Gastrocnemius medialis (tissue), 4 donors: ENCODE measurements around the gene ARHGAP12. TPM values are rescaled to one million over a fixed set of nuclear protein-coding genes. Genes with fewer than 3 reads are reported as not detected.

Source experiments
- ATAC-seq, 2 donors: fragments of 150-250 bp; one replicate each; pipeline ENCODE4 v1.9.1; 2016
- DNase-seq, 2 donors: peaks; one replicate each; pipeline ENCODE4 v3.0.0-alpha.2; 2019
- H3K27ac ChIP-seq, 4 donors: fragments of 200-600 bp; sonication (generic); 1 replicate in 1 of 4; 2 replicates in 3 of 4; pipeline ENCODE4 v1.5.1; 2016 to 2018; ENCODE audit warnings: mild to moderate bottlenecking in 2 of 4, moderate library complexity in 1 of 4
- H3K27me3 ChIP-seq, 3 donors: fragments of 200-600 bp; sonication (generic) in 2 of 3; 1 replicate in 1 of 3; 2 replicates in 2 of 3; pipeline versions ENCODE4 v1.5.1 to v1.6.0; 2016 to 2019; ENCODE audit warnings: mild to moderate bottlenecking in 1 of 3, moderate library complexity in 1 of 3
- H3K36me3 ChIP-seq, 2 donors: fragments of 200-600 bp; sonication (generic) in 1 of 2; one replicate each; pipeline ENCODE4 v1.5.1; 2017 to 2018
- H3K4me1 ChIP-seq, 2 donors: fragments of 200-600 bp; sonication (generic) in 1 of 2; one replicate each; pipeline ENCODE4 v1.5.1; 2016 to 2017; ENCODE audit warnings: mild to moderate bottlenecking in 2 of 2
- H3K4me3 ChIP-seq, 4 donors: fragments of 200-600 bp; sonication (generic) in 3 of 4; 1 replicate in 1 of 4; 2 replicates in 3 of 4; pipeline ENCODE4 v1.5.1; 2016 to 2019; ENCODE audit warnings: mild to moderate bottlenecking in 2 of 4
- H3K9me3 ChIP-seq, 3 donors: fragments of 200-600 bp; sonication (generic) in 2 of 3; 1 replicate in 1 of 3; 2 replicates in 2 of 3; pipeline ENCODE4 v1.5.1; 2016 to 2019
- POLR2A ChIP-seq, 2 donors: fragments of 450-650 bp; IDR thresholded peaks; one replicate each; pipeline ENCODE4 v1.6.1; 2017; ENCODE audit warnings: antibody characterized with exemption in 2 of 2, mild to moderate bottlenecking in 2 of 2, moderate library complexity in 2 of 2
- in situ Hi-C, 4 donors: fragments of 200-750 bp; cut with MboI; loops; one replicate each; pipeline versions ENCODE4 v1.15.0 to v1.8.0; 2017; ENCODE audit warnings: low sequenced_read_pairs in 4 of 4
- intact Hi-C: fragments of 100-400 bp; cut with DNase I; formaldehyde crosslinking; loops from one replicate; pipeline ENCODE4 v1.15.1; 2023; ENCODE audit warnings: low total_unique reads
- total RNA-seq, 4 donors: library from RNA; depleted of rRNA; stranded (reverse); fragments of >200 nt; gene quantifications; one replicate each; pipeline versions ENCODE4 v1.1.0 to v1.2.3, GENCODE V29; 2016
- TF ChIP-seq, protein P1 (sequence below), 5 experiments: fragments of 450-650 bp in 3 of 5; fragments of 200-600 bp in 2 of 5; sonication (generic) in 2 of 5; IDR thresholded peaks in 4 of 5; conservative IDR thresholded peaks in 1 of 5; 1 replicate in 4 of 5; 2 replicates in 1 of 5; pipeline ENCODE4 v1.5.1; 2016 to 2019; ENCODE audit warnings: antibody characterized with exemption in 5 of 5, mild to moderate bottlenecking in 3 of 5, moderate library complexity in 3 of 5

Gene ARHGAP12
- total RNA-seq, 4 donors from 2014 or later, result 17.0 to 34.3 (median 21.6) TPM

DNA sequence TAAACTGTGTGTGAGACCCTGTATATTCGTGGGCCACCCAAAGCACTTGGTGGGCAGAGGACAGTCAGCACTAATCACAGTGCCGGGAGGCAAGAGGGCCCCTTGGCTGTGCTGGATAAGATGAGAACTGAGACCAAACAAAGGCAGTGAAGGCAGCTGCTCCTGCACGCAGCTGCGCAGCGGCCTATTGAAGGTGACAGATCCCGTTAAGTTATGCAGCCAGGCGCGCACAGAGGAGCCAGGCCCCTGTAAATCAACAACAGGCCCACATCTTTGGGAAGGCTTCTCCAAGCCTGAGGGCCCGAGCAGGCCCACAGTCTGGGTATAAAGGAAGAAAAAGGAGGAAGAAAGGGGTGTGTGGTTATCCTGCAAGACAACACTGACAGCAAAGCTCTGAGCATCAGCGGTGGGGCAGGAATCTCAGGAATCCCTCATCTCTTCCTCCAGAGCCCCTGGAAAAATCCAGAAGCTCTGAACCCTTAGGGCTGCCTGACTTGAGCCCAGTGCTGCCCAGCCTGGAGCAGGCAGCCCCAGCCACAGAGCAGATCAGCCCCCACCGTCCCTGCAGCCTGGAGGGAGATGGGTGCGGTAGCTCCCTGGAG is 154.2 kb downstream of the ARHGAP12 start:
- peak; percentile 14 to 45 for ATAC-seq
- TF ChIP-seq, protein P1, sequence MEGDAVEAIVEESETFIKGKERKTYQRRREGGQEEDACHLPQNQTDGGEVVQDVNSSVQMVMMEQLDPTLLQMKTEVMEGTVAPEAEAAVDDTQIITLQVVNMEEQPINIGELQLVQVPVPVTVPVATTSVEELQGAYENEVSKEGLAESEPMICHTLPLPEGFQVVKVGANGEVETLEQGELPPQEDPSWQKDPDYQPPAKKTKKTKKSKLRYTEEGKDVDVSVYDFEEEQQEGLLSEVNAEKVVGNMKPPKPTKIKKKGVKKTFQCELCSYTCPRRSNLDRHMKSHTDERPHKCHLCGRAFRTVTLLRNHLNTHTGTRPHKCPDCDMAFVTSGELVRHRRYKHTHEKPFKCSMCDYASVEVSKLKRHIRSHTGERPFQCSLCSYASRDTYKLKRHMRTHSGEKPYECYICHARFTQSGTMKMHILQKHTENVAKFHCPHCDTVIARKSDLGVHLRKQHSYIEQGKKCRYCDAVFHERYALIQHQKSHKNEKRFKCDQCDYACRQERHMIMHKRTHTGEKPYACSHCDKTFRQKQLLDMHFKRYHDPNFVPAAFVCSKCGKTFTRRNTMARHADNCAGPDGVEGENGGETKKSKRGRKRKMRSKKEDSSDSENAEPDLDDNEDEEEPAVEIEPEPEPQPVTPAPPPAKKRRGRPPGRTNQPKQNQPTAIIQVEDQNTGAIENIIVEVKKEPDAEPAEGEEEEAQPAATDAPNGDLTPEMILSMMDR (IDR thresholded peaks at IDR 0.05 in 4 of 5, conservative IDR thresholded peaks at IDR 0.05 in 1 of 5), result no peak
- no peak for TF ChIP-seq POLR2A (IDR thresholded peaks at IDR 0.05)
- no peak for DNase-seq
- H3K27ac ChIP-seq, result peak overlapping the region; percentile 92 to 95 (median 93)
- no peaks in the 10 kb centered on the region for H3K36me3 ChIP-seq
- intact Hi-C loops, result loop anchor here (2.0 to 10.0 kb wide), 3 partner anchors 14 to 450 kb away; no protein-coding TSS in a partner anchor
- in situ Hi-C loops, result no loop called here
- no peaks in the 10 kb centered on the region for H3K27me3 ChIP-seq
- H3K9me3 ChIP-seq, result no peaks in the 10 kb centered on the region
- peak overlapping the region in 1 of 4 donors; percentile 18 for H3K4me3 ChIP-seq
- peaks cover 17 to 38% of the 10 kb centered on the region in 2 donors for H3K4me1 ChIP-seq

DNA sequence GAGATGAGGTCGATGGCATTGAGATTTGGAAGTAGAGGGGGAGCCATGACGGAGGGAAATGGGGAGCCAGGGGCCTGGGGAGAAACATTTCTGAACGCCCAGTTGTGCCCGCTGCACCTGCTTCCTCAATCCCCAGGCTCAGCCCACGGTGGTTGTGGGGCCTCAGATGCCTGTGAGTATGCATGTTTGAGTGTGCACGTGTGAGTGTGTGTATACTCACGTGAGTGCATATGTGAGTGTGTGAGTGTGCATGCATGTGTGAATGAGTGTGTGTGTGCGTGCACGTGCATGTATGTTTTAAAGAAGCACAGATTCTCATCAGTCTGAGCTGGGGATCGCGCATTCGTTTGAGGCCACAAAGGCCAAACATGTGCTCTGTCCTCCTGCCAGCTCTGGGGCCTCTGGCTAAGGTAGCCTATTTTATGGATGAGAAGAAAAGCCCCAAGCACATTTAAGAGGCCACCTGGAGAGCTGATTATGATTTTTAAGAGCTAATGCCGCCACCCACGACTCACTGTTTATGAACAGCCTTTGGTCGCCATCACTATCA is 154.8 kb downstream of the ARHGAP12 start:
- intact Hi-C loops, result loop anchor here (2.0 to 10.0 kb wide), 3 partner anchors 13 to 449 kb away; no protein-coding TSS in a partner anchor
- H3K27ac ChIP-seq, result peak overlapping the region; percentile 92 to 95 (median 93)
- TF ChIP-seq, protein P1 (IDR thresholded peaks at IDR 0.05 in 4 of 5, conservative IDR thresholded peaks at IDR 0.05 in 1 of 5), result no peak
- TF ChIP-seq POLR2A (IDR thresholded peaks at IDR 0.05), result no peak
- H3K9me3 ChIP-seq, result no peaks in the 10 kb centered on the region
- in situ Hi-C loops, result no loop called here
- H3K4me1 ChIP-seq, result peaks cover 17 to 38% of the 10 kb centered on the region in 2 donors
- no peak for DNase-seq
- no peaks in the 10 kb centered on the region for H3K36me3 ChIP-seq
- no peaks in the 10 kb centered on the region for H3K27me3 ChIP-seq
- no peak for ATAC-seq
- H3K4me3 ChIP-seq, result no peak overlapping the region

DNA sequence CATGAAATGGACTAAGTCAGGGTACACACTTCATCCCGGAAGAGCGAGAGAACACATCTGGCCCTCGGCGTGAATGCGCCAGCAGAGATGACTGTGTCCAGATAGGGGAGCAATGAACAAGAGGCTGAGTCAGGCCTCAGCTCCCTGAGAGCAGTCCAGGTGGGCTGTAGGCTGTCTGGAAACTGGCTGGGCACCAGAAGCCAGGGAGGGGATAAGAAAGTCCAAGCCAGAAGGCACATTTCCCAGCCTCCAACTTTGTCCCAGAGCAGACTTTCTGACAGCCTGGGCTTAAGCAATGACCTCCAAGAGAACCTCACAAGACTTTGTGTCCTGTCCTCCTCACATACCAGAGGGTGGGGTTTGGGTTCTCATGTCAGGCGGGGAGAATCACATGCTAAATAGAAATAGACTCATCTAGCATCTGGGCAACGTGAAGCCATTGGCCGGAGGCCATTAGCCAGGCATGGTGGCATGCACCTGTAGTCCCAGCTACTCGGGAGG is 157.2 kb downstream of the ARHGAP12 start:
- H3K9me3 ChIP-seq, result no peaks in the 10 kb centered on the region
- intact Hi-C loops (loop anchor here (2.0 to 10.0 kb wide), 2 partner anchors 63 to 447 kb away; no protein-coding TSS in a partner anchor), in situ Hi-C loops (no loop called here)
- H3K36me3 ChIP-seq, result no peaks in the 10 kb centered on the region
- no peak overlapping the region for H3K4me3 ChIP-seq
- ATAC-seq (peak; percentile 37 to 69), DNase-seq (peak; percentile 54 to 75)
- TF ChIP-seq POLR2A (IDR thresholded peaks at IDR 0.05), result no peak
- TF ChIP-seq, protein P1 (IDR thresholded peaks at IDR 0.05 in 4 of 5, conservative IDR thresholded peaks at IDR 0.05 in 1 of 5), result no peak
- H3K27me3 ChIP-seq, result no peaks in the 10 kb centered on the region
- H3K27ac ChIP-seq, result peak overlapping the region; percentile 92 to 95 (median 93)
- H3K4me1 ChIP-seq, result peaks cover 17 to 38% of the 10 kb centered on the region in 2 donors

DNA sequence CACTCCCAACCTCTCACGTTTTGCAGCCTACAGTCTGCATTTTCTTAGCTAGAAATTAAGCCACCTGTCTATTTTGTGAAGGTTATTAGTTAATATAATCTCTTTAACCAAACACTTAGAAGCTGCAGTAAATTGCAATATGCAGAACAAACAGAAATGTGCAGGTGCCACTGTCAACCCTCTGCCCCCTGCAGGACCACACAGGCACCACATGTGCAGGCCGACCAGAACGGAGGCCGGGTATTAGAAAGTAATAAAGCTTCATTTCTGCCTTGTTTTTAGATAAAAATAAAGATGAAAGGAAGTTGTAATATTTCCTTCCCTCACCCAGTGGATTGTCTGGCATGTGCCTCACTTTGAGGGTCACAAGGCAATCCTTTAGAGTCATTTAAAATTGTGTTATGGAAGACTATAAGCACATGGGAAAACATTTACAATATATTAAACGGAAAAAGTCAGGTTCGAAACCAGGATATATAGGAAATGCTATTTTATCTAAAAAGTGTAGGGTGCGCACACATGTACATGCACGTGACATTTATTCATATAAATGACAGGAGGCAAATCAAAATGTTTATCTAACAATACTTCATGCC is 158.2 kb downstream of the ARHGAP12 start:
- no peak for TF ChIP-seq POLR2A (IDR thresholded peaks at IDR 0.05)
- TF ChIP-seq, protein P1 (IDR thresholded peaks at IDR 0.05 in 4 of 5, conservative IDR thresholded peaks at IDR 0.05 in 1 of 5), result peak; percentile 59 to 72 (median 65)
- Histone ChIP-seq H3K9me3 (no peaks in the 10 kb centered on the region), H3K36me3 (no peaks in the 10 kb centered on the region), H3K27me3 (no peaks in the 10 kb centered on the region), H3K4me3 (no peak overlapping the region), H3K27ac (peak overlapping the region in 2 of 4 donors; percentile 92 to 95), H3K4me1 (peaks cover 13 to 36% of the 10 kb centered on the region in 2 donors)
- DNase-seq (no peak), ATAC-seq (no peak)
- intact Hi-C loops, result loop anchor here (2.0 to 10.0 kb wide), 2 partner anchors 62 to 446 kb away; no protein-coding TSS in a partner anchor
- in situ Hi-C loops, result no loop called here
